ENCODE data around the gene OLFML1. TPM values are rescaled to one million over a fixed set of nuclear protein-coding genes. Genes with fewer than 3 reads are reported as not detected.

The OLFML1 gene
- total and polyA plus RNA-seq, 9 donors, result 16.3 to 114 (median 38.8) TPM

GRCh38 chr11:7448201-7448600 lies 37.1 kb upstream of the OLFML1 start:
- Histone ChIP-seq H3K9me3 (no peaks in the 10 kb centered on the region), H3K4me3 (no peak overlapping the region), H3K4me1 (ENCODE audit: insufficient read depth) (no peaks in the 10 kb centered on the region), H3K27ac (no peak overlapping the region), H3K27me3 (no peaks in the 10 kb centered on the region), H3K36me3 (no peaks in the 10 kb centered on the region)
- intact Hi-C loops (cut with DNase I), result no loop called here
- no peak for DNase-seq
- WGBS, 3 donors, result 96 to 99% (median 98%) methylated on average over 12 of the region's 12 CpGs
- TF ChIP-seq EP300 (IDR thresholded peaks at IDR 0.05), result no peak
- TF ChIP-seq, protein P1, sequence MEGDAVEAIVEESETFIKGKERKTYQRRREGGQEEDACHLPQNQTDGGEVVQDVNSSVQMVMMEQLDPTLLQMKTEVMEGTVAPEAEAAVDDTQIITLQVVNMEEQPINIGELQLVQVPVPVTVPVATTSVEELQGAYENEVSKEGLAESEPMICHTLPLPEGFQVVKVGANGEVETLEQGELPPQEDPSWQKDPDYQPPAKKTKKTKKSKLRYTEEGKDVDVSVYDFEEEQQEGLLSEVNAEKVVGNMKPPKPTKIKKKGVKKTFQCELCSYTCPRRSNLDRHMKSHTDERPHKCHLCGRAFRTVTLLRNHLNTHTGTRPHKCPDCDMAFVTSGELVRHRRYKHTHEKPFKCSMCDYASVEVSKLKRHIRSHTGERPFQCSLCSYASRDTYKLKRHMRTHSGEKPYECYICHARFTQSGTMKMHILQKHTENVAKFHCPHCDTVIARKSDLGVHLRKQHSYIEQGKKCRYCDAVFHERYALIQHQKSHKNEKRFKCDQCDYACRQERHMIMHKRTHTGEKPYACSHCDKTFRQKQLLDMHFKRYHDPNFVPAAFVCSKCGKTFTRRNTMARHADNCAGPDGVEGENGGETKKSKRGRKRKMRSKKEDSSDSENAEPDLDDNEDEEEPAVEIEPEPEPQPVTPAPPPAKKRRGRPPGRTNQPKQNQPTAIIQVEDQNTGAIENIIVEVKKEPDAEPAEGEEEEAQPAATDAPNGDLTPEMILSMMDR (IDR thresholded peaks at IDR 0.05), result no peak
- TF ChIP-seq POLR2A (IDR thresholded peaks at IDR 0.05), result no peak

DNA sequence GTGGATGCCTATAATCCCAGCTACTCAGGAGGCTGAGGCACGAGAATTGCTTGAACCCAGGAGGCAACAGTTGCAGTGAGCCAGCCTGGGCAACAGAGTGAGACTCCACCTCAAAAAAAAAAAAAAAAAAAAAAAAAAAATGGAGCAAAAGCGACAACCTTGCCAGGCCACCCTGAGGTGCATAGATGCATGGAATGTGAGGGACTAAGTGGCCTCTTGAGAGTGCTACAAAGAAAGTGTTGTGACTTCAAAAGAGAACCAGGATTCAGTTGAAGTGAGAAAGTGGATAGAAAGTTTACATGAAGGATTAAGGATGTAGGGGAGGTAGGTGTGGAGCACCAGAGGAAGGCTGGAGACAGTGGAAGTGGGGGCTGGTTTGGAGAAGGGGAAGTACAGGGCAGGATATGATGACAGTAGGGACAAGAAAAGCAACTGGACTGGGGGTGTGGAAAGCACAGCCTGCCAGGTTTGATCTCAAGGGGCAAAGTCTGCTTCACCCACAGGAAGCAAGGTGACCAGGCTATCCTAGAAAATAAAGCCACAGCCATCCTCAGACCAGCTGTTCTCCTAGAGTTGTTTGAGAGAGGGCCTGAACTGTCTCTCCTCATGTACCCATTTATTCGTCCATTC lies 36.0 kb upstream of the OLFML1 start:
- no peaks in the 10 kb centered on the region for H3K4me1 ChIP-seq (ENCODE audit: insufficient read depth)
- no peak for DNase-seq
- WGBS, 3 donors, result 85 to 93% (median 87%) methylated on average over 3 of the region's 3 CpGs
- no peaks in the 10 kb centered on the region for H3K27me3 ChIP-seq
- H3K27ac ChIP-seq, result no peak overlapping the region
- intact Hi-C loops (cut with DNase I), result no loop called here
- no peak overlapping the region for H3K4me3 ChIP-seq
- H3K9me3 ChIP-seq, result no peaks in the 10 kb centered on the region
- no peak for TF ChIP-seq POLR2A (IDR thresholded peaks at IDR 0.05)
- TF ChIP-seq, protein P1 (IDR thresholded peaks at IDR 0.05), result no peak
- no peak for TF ChIP-seq EP300 (IDR thresholded peaks at IDR 0.05)
- no peaks in the 10 kb centered on the region for H3K36me3 ChIP-seq

DNA sequence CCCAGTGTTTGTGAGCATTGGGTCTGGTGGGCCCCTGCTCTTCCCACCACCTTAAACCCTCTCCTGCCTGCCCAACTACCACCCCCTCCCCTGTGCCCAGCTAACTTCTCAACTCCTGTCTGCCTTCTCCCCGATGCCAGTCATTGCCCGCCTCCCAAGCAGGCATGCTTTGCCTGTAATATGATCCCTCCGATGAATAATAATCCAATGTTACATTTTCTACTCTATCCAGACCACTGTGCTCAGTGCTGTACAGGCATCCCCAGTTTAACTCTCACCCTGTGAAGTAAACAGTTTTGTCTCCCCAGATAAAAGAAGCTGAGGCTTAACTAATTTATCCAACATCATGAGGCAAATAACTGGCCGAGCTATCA lies 35.5 kb upstream of the OLFML1 start:
- Histone ChIP-seq H3K4me1 (ENCODE audit: insufficient read depth) (no peaks in the 10 kb centered on the region), H3K9me3 (no peaks in the 10 kb centered on the region), H3K36me3 (no peaks in the 10 kb centered on the region), H3K4me3 (no peak overlapping the region), H3K27ac (no peak overlapping the region), H3K27me3 (no peaks in the 10 kb centered on the region)
- intact Hi-C loops (cut with DNase I), result no loop called here
- 35 to 54% (median 39%) methylated on average over 4 of the region's 4 CpGs for WGBS, 3 donors
- TF ChIP-seq, protein P1 (IDR thresholded peaks at IDR 0.05), result no peak
- TF ChIP-seq POLR2A (IDR thresholded peaks at IDR 0.05), result no peak
- TF ChIP-seq EP300 (IDR thresholded peaks at IDR 0.05), result no peak
- no peak for DNase-seq

- Histone ChIP-seq H3K4me1 (ENCODE audit: insufficient read depth) (no peaks in the 10 kb centered on the region), H3K9me3 (no peaks in the 10 kb centered on the region), H3K27ac (no peak overlapping the region), H3K36me3 (no peaks in the 10 kb centered on the region), H3K4me3 (no peak overlapping the region), H3K27me3 (no peaks in the 10 kb centered on the region)
- intact Hi-C loops (cut with DNase I), result no loop called here
- no peak for DNase-seq
- TF ChIP-seq POLR2A (IDR thresholded peaks at IDR 0.05) (no peak), EP300 (IDR thresholded peaks at IDR 0.05) (no peak)
- TF ChIP-seq, protein P1 (IDR thresholded peaks at IDR 0.05), result no peak
- 31 to 45% (median 40%) methylated on average over 3 of the region's 3 CpGs for WGBS, 3 donors
Measured at GRCh38 chr11:7450836-7451235, 34.5 kb upstream of the OLFML1 start.
